ENCODE data around the gene EPHA6. TPM values are rescaled to one million over a fixed set of nuclear protein-coding genes. Genes with fewer than 3 reads are reported as not detected.
"Not testable (repeated sequence)": the region's sequence is repeated elsewhere in the genome, so short reads cannot be mapped to it uniquely, and the experiment has no call there.

EPHA6 gene
- total and polyA plus RNA-seq, 2 donors (not counting 1 experiment from before 2014, with no cell fraction given) = under 0.01 TPM; not detected in 1

- H3K79me2 ChIP-seq (ENCODE audit: control insufficient read depth, insufficient read depth, low read length) = no peaks in the 10 kb centered on the region
- H3K4me2 ChIP-seq (ENCODE audit: extremely low read depth, insufficient read depth, low read length) = no peak overlapping the region
- H3K36me3 ChIP-seq (ENCODE audit: control insufficient read depth, insufficient read depth, low read length) = no peaks in the 10 kb centered on the region
- no peaks in the 10 kb centered on the region for H3K27me3 ChIP-seq (ENCODE audit: control insufficient read depth, insufficient read depth, low read length)
- no peaks in the 10 kb centered on the region for H3K4me1 ChIP-seq (ENCODE audit: control insufficient read depth, extremely low read depth, insufficient read depth, low read length)
- no peaks in the 10 kb centered on the region for H4K20me1 ChIP-seq (ENCODE audit: control insufficient read depth, extremely low read depth, insufficient read depth, low read length)
- H2AFZ ChIP-seq (ENCODE audit: low read length) = no peak overlapping the region
- H3K27ac ChIP-seq (ENCODE audit: insufficient read depth, low read length) = no peak overlapping the region
- H3K4me3 ChIP-seq (replicated peaks in 1 of 4; ENCODE audit: control extremely low read depth in 1 of 4, insufficient read depth in 1 of 4, low read depth in 3 of 4, low read length in 4 of 4) = no peak overlapping the region
- H3K9me3 ChIP-seq (ENCODE audit: control insufficient read depth, insufficient read depth, low read depth, low read length) = no peaks in the 10 kb centered on the region
- TF ChIP-seq CTCF (conservative IDR thresholded peaks at IDR 0.05 in 1 of 2, IDR thresholded peaks at IDR 0.05 in 1 of 2; ENCODE audit: low read depth in 1 of 2, low read length in 2 of 2) (no peak), EZH2 (IDR thresholded peaks at IDR 0.05; ENCODE audit: low read length, missing control alignments) (no peak)
- DNase-seq (ENCODE audit: low read depth in 2 of 2) = no peak
- H3K9ac ChIP-seq (ENCODE audit: insufficient read depth, low read length) = no peak overlapping the region
These were observed 195.1 kb downstream of the EPHA6 start for GRCh38 chr3:97009427-97010019.

- H3K4me1 ChIP-seq (ENCODE audit: control insufficient read depth, extremely low read depth, insufficient read depth, low read length) = no peaks in the 10 kb centered on the region
- no peaks in the 10 kb centered on the region for H3K27me3 ChIP-seq (ENCODE audit: control insufficient read depth, insufficient read depth, low read length)
- H3K79me2 ChIP-seq (ENCODE audit: control insufficient read depth, insufficient read depth, low read length) = no peaks in the 10 kb centered on the region
- H3K4me3 ChIP-seq (replicated peaks in 1 of 4; ENCODE audit: control extremely low read depth in 1 of 4, insufficient read depth in 1 of 4, low read depth in 3 of 4, low read length in 4 of 4) = no peak overlapping the region
- H3K9me3 ChIP-seq (ENCODE audit: control insufficient read depth, insufficient read depth, low read depth, low read length) = no peaks in the 10 kb centered on the region
- H4K20me1 ChIP-seq (ENCODE audit: control insufficient read depth, extremely low read depth, insufficient read depth, low read length) = no peaks in the 10 kb centered on the region
- no peak overlapping the region for H3K4me2 ChIP-seq (ENCODE audit: extremely low read depth, insufficient read depth, low read length)
- TF ChIP-seq EZH2 (IDR thresholded peaks at IDR 0.05; ENCODE audit: low read length, missing control alignments) (no peak), CTCF (conservative IDR thresholded peaks at IDR 0.05 in 1 of 2, IDR thresholded peaks at IDR 0.05 in 1 of 2; ENCODE audit: low read depth in 1 of 2, low read length in 2 of 2) (no peak)
- no peak overlapping the region for H2AFZ ChIP-seq (ENCODE audit: low read length)
- no peak for DNase-seq (ENCODE audit: low read depth in 2 of 2)
- H3K9ac ChIP-seq (ENCODE audit: insufficient read depth, low read length) = no peak overlapping the region
- H3K36me3 ChIP-seq (ENCODE audit: control insufficient read depth, insufficient read depth, low read length) = no peaks in the 10 kb centered on the region
- no peak overlapping the region for H3K27ac ChIP-seq (ENCODE audit: insufficient read depth, low read length)
These were observed 196.7 kb downstream of the EPHA6 start for GRCh38 chr3:97010881-97011657.

GRCh38 chr3:97021778-97022177 lies 207.4 kb downstream of the EPHA6 start:
- Histone ChIP-seq H3K79me2 (ENCODE audit: control insufficient read depth, insufficient read depth, low read length) (no peaks in the 10 kb centered on the region), H3K9me3 (ENCODE audit: control insufficient read depth, insufficient read depth, low read depth, low read length) (no peaks in the 10 kb centered on the region), H3K36me3 (ENCODE audit: control insufficient read depth, insufficient read depth, low read length) (no peaks in the 10 kb centered on the region), H4K20me1 (ENCODE audit: control insufficient read depth, extremely low read depth, insufficient read depth, low read length) (no peaks in the 10 kb centered on the region), H3K27me3 (ENCODE audit: control insufficient read depth, insufficient read depth, low read length) (no peaks in the 10 kb centered on the region), H3K4me3 (replicated peaks in 1 of 4; ENCODE audit: control extremely low read depth in 1 of 4, insufficient read depth in 1 of 4, low read depth in 3 of 4, low read length in 4 of 4) (no peak overlapping the region), H3K9ac (ENCODE audit: insufficient read depth, low read length) (no peak overlapping the region), H3K27ac (ENCODE audit: insufficient read depth, low read length) (no peak overlapping the region), H2AFZ (ENCODE audit: low read length) (no peak overlapping the region), H3K4me1 (ENCODE audit: control insufficient read depth, extremely low read depth, insufficient read depth, low read length) (no peaks in the 10 kb centered on the region), H3K4me2 (ENCODE audit: extremely low read depth, insufficient read depth, low read length) (no peak overlapping the region)
- no peak for TF ChIP-seq CTCF (conservative IDR thresholded peaks at IDR 0.05 in 1 of 2, IDR thresholded peaks at IDR 0.05 in 1 of 2; ENCODE audit: low read depth in 1 of 2, low read length in 2 of 2)
- no peak for DNase-seq (ENCODE audit: low read depth in 2 of 2)

GRCh38 chr3:97025612-97026011 lies 211.2 kb downstream of the EPHA6 start:
- H3K9ac ChIP-seq (ENCODE audit: insufficient read depth, low read length); H4K20me1 ChIP-seq (ENCODE audit: control insufficient read depth, extremely low read depth, insufficient read depth, low read length); H3K36me3 ChIP-seq (ENCODE audit: control insufficient read depth, insufficient read depth, low read length); DNase-seq (ENCODE audit: low read depth in 2 of 2); H3K4me3 ChIP-seq (replicated peaks in 1 of 4; ENCODE audit: control extremely low read depth in 1 of 4, insufficient read depth in 1 of 4, low read depth in 3 of 4, low read length in 4 of 4); H2AFZ ChIP-seq (ENCODE audit: low read length); H3K27me3 ChIP-seq (ENCODE audit: control insufficient read depth, insufficient read depth, low read length); H3K9me3 ChIP-seq (ENCODE audit: control insufficient read depth, insufficient read depth, low read depth, low read length); H3K4me1 ChIP-seq (ENCODE audit: control insufficient read depth, extremely low read depth, insufficient read depth, low read length); H3K27ac ChIP-seq (ENCODE audit: insufficient read depth, low read length); H3K79me2 ChIP-seq (ENCODE audit: control insufficient read depth, insufficient read depth, low read length); H3K4me2 ChIP-seq (ENCODE audit: extremely low read depth, insufficient read depth, low read length): not testable (repeated sequence)
